GM23338 (cell line): ENCODE results near the gene EIF1AY.

Source experiments
- CTCF ChIP-seq, 2 experiments: fragments of 200-600 bp in 1 of 2; sonication (generic) in 1 of 2; conservative IDR thresholded peaks; 2 replicates each; pipeline versions ENCODE4 v1.5.1 to v1.6.1; 2016 to 2017; ENCODE audit warnings: antibody characterized with exemption in 2 of 2, low read depth in 2 of 2, mild to moderate bottlenecking in 2 of 2, moderate library complexity in 1 of 2
- EZH2 ChIP-seq: fragments of 200-600 bp; sonication (generic); IDR thresholded peaks from one replicate; pipeline ENCODE4 v1.8.0; 2017; ENCODE audit warnings: antibody characterized with exemption, mild to moderate bottlenecking, low read depth; ENCODE audit not compliant: unreplicated experiment
- POLR2AphosphoS5 ChIP-seq: IDR thresholded peaks from 2 replicates; pipeline ENCODE4 v1.6.1; 2016; ENCODE audit warnings: antibody characterized with exemption, low read depth
- REST ChIP-seq: IDR thresholded peaks from one replicate; pipeline ENCODE4 v1.6.1; 2018; ENCODE audit warnings: antibody characterized with exemption; ENCODE audit not compliant: unreplicated experiment
- STAT1 ChIP-seq: IDR thresholded peaks from one replicate; pipeline ENCODE4 v1.6.1; 2016; ENCODE audit warnings: antibody characterized with exemption; ENCODE audit not compliant: unreplicated experiment

GRCh38 chrY:20546071-20546470 is 29.5 kb upstream of the EIF1AY start:
- TF ChIP-seq REST (no peak), CTCF (conservative IDR thresholded peaks at IDR 0.05; ENCODE audit: low read depth in 2 of 2) (no peak), EZH2 (no peak), POLR2AphosphoS5 (no peak), STAT1 (no peak)
